Measurements from ENCODE around the gene PIP5K1C.

DNA sequence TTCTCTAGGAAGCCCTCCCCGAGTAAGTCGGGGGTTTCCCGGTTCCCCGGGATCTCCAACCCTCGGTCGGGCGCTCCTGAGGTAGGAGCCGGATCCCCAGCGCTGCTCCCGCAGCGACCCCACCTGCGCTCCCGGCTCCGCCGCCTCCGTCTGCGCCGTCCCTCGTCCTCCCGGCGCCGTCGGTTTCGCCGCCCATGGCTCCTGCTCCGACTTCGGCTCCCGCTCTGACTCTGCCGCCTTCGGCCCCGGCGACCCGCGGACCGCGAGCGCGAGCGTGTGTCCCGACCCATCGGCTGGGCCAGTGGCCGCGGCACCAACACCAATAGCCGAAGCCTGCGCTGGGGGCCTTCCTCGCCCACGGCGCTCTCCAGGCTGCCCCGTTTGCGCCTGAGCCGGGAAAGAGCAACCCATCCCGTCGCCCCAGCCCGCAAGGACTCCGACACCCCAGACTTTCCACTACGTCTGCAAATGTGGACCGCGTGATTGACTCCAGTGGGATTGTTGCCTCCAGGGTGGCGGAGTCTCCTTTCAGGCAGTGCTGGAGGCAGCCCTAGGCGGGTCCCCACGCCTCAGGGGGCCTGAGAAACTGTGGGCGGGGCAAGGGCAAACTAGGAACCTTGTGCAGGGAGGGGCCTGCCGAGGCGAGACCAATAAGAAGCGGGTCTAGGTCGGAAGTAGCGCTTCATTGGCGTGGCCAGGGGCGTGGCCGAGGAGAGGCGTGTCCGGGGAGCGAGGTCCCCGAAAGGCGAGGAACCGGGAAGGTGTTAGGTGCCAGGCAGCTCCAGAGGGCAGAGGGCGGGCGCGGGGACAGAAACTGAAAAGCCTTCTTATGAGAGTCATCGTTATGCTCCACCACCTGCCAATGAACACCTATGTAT lies 73.6 kb downstream of the PIP5K1C start, which contains the start of gene CACTIN:
- TF ChIP-seq, protein P1, sequence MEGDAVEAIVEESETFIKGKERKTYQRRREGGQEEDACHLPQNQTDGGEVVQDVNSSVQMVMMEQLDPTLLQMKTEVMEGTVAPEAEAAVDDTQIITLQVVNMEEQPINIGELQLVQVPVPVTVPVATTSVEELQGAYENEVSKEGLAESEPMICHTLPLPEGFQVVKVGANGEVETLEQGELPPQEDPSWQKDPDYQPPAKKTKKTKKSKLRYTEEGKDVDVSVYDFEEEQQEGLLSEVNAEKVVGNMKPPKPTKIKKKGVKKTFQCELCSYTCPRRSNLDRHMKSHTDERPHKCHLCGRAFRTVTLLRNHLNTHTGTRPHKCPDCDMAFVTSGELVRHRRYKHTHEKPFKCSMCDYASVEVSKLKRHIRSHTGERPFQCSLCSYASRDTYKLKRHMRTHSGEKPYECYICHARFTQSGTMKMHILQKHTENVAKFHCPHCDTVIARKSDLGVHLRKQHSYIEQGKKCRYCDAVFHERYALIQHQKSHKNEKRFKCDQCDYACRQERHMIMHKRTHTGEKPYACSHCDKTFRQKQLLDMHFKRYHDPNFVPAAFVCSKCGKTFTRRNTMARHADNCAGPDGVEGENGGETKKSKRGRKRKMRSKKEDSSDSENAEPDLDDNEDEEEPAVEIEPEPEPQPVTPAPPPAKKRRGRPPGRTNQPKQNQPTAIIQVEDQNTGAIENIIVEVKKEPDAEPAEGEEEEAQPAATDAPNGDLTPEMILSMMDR (IDR thresholded peaks at IDR 0.05), result no peak
- TF ChIP-seq POLR2A (IDR thresholded peaks at IDR 0.05) (no peak), POLR2AphosphoS5 (IDR thresholded peaks at IDR 0.05) (peak; percentile 94 to 97 (median 94))

Measured in breast epithelium (tissue), 3 donors.